Measurements from ENCODE around the gene MXI1.
"Not testable (repeated sequence)": the region's sequence is repeated elsewhere in the genome, so short reads cannot be mapped to it uniquely, and the experiment has no call there.

Gene MXI1

DNA sequence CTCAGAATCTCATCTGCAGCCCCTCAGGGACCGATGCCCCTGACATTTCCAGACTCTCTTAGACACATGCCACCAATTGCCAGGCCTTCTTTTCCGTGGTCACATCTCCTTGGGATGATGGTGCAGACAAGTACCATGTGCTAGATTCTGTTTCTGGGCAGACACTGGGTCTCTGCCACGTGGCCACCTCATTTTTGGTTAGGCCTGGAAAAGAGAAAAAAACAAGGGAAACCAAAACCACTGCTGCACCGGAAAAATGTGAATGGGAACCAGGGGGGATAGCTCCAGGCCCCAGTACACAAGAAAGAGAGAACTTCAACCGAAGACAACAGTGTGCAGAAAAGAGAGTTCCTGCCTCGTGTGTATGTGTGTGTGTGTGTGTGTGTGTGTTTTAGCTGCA lies 23.0 kb upstream of the MXI1 start:
- DNase-seq: no peak

DNA sequence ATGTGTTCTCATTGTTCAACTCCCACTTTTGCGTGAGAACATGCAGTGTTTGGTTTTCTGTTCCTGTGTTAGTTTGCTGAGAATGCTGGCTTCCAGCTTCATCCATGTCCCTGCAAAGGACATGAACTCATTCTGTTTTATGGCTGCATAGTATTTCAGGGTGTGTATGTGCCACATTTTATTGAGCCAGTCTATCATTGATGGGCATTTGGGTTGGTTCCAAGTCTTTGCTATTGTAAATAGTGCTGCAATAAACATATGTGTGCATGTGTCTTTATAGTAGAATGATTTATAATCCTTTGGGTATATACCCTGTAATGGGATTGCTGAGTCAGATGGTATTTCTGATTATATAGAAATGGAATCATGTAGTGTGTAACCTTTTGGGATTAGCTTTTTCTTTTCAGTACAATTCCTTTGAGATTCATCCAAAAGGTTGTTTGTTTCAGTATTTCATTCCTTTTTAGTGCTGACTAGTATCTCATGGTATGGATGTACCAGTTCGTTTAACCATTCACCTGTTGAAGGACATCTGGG lies 21.7 kb upstream of the MXI1 start:
- DNase-seq: not testable (repeated sequence)

DNA sequence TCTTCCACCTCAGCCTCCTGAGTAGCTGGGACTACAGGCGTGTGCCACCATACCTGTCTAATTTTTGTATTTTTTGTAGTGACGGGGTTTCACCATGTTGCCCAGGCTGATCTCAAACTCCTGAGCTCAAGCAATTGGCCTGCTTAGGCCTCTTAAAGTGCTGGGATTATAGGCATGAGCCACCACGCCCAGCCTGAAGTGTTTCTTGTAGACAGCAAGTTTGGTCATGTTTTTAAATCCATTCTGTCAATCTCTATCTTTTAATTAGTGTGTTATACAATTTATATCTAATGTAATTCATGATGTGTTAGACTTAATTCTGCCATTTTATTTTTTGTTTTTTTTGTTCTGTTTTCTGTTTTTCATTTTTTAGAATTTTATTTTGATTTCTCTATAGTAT lies 17.2 kb upstream of the MXI1 start:
- DNase-seq: no peak

DNA sequence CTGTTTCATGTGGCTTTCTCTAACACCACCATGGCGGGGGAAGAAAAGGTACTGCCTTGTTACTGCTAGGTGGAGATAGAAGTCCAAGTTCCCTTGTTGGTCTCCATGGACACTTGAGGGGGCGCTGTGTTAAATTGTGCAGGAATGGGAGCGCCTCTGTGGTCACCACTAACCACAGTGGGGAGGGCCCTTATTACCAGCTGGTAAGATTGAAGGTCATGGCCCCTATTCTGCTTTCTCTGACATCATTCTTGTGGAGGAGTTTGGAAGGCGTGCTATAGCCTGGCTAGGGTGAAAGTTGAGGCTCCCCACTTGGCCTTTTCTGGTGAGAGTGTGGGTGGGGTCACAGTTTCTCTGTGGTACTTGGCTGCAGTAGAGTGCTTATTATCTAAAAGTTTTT lies 14.9 kb upstream of the MXI1 start:
- no peak for DNase-seq

DNA sequence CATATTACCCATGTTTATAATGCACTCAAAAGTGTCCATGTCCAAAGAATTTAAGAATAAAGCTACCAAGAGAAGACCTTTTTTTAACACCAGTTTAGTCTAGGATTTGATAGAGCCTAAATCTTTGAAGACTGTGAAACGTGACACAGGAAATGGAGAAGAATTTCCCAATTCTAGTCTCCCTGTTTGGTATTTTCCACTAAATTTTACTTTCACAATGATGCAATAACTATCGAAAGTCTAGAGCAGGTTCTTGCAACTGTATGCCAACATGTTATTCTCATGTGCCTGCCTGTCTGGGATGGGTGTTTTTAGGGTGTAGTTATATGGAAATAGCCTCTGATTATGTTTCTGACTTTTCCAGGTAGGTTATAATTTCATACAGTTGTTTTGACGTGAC lies 6.9 kb upstream of the MXI1 start:
- no peak for DNase-seq

DNA sequence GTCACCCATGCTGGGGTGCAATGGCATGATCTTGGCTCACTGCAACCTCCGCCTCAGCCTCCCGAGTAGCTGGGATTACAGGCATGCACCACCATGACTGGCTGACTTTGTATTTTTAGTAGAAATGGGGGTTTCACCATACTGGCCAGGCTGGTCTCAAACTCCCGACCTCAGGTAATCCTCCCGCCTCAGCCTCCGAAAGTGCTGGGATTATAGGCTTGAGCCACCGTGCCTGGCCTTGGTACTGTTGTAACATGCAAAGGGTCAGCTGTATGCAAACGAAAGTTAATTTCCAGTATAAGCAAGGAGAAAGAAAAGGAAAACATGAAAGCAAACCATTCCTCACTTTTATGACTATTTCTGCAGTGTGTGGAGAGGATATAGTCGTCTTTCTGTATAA lies 6.4 kb upstream of the MXI1 start:
- DNase-seq: not testable (repeated sequence)

DNA sequence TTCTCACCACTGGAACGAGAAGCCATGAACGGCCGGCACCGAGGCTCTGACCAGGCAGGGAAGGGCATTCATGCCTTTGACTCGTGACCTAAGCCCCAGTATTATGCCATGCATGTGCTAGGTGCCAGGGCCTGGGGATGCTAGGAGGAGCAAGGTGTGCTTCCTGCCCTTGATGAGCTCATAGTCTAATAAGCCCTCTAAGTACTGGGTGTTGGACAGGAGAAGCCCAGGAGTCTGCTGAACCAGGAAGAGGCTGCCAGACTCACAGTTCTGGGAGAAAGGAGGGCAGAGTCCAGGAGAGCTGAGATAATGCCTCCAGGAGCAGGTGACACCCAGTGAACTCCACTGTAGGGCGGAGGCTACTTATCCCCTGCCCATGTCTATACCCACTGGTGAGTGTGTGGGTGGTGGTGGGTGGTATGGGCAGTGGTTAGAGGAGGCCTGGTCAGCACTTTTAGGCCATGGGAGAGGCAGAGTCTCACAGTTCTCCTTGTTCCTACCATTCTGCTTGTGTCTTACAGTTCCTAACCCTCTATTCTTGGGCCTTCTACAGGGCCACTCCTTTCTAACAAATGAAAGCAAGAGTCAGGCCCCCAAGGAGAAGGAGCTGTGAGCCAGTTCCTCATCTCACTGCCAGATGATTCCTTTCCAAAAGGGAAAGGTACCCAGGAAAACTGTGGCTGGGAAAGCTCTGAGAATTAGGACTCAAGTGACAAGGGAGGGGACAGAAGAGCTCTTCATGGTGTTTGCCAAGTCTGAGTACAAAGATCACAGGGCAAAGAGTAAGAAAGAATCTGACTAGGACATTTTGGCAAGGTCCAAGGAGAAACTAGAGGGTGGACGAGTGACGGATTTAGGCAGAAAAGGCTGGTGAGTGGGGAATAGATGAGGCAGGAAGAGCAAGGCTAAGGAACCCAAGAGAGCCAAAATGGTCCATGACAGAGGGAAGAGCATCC lies 3.6 kb upstream of the MXI1 start:
- DNase-seq: no peak

DNA sequence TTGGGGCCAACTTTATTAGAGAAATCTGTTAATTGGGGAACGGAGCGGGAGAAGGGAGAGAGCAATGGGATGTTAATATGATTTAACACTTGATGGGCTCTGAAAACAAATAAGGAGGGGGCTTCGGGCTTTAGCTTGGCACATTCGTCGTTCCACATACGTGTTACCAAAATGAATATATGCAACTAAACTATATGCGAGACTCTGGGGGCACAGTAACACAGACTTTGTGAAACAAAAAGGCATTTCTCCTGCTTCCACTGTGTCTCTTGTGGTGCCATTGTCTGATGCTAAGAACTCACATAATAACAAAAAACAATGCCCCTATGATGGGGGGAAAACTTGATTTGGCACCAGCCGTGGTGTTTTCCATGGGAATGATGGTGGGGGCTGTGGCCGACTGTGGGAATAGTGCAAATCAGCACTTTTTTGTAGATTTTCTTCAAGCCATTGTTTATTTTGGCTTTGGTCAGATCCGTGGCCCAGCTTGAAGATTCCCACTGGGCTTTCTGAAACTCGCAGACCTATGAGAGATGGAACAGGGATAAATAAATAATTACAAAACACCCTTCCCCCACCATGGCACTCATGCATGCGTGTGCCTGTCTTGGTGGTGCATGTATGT lies 2.2 kb upstream of the MXI1 start:
- DNase-seq: no peak

DNA sequence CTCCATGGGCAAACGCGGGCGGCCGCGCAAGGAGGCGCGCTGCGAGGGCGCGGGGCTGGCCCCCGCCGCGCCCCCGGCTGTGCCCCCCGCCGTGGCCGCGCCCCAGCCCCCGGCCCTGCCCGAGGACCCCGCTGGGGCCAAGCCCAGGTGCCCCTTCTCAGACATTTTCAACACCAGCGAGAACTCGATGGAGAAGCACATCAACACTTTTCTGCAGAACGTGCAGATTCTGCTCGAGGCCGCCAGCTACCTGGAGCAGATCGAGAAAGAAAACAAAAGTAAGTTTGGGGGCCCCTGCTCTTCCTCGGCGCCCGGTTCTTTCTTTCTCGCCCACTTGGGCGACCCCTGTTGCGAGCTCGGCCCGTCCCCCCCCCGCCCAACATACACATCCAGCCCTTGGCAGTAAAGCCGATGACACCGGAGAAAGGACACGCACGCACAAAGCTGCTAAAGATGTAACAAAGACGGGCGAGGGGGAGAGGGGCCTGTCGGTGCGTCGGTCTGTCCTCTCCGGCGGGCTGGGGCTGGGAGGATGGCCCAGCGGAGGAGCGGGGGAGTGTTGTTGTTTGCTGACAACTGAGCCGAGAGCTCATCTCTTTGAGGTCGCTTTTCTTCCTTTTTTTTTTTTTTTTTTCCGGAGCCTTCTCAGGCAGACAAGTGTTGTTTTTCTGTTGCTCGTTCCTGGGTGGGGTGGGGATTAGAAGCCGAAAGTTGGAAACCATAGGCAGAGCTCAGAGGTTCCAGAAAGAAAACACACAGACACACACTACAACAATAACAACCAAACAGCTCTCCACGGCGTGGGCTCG lies 604 bp downstream of the MXI1 start:
- DNase-seq: peak; percentile 16

DNA sequence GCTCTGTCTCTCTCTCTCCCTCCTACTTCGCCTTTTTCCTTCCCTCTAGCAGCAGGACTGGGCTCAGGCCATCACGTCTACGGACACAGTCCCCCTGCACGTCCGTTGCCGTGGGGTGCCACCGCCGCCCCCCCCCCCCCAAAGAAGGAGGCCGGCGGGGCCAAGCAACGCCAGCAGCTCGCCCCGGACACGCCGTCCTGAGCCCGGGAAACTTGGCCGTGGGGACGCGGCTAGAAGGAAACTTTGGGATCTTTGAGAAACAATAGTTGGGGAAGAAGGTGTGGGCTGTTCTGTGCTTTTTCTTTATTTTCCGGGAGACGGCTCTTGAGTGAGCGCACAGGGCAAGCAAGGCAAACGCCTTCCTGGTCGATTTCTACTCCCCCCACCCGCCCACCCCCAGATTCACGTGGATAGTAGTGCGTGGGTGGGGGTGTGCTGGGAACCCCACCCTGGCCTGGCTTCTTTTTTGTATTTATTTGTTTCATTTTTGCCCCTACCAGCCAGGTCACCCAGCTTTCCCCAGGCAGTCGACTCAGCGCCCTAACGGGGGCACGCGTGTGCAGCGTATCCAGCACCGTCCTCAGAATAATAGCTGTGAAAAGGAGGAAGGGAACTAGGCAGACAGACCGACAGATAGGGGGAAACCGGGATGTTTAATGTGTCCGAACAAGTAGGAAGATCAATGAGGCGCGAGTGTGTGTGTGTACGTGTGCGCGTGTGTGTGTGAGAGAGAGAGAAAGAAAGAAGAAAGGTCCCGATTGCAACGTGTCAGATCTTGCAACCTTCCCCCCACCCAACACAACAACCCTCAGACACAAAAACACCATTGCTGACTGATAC lies 1.4 kb downstream of the MXI1 start:
- DNase-seq: peak; percentile 44

DNA sequence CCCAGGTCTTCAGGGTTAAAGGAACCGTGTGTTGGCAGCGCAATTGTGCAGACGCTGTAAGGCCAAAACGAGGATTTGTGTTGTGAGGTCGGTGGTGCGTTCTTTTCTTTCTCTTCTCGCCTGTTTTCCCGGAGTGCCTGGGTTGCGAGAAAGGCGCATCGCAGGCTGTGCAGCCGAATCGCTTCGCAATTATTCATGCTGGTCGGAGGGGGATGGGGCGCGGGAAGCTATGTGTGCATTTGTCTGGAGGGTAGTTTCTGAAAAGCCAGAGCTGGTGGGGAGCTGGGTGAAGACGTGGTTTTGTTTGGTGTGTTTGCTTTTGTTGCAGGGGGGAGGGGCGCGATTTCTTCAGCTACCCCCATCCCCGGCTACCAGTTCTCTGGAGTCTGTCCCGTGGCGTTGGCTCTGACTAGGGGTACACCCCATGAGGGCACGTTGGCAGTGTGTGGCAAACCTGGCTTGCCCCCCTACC lies 2.1 kb downstream of the MXI1 start:
- peak; percentile 86 for DNase-seq

DNA sequence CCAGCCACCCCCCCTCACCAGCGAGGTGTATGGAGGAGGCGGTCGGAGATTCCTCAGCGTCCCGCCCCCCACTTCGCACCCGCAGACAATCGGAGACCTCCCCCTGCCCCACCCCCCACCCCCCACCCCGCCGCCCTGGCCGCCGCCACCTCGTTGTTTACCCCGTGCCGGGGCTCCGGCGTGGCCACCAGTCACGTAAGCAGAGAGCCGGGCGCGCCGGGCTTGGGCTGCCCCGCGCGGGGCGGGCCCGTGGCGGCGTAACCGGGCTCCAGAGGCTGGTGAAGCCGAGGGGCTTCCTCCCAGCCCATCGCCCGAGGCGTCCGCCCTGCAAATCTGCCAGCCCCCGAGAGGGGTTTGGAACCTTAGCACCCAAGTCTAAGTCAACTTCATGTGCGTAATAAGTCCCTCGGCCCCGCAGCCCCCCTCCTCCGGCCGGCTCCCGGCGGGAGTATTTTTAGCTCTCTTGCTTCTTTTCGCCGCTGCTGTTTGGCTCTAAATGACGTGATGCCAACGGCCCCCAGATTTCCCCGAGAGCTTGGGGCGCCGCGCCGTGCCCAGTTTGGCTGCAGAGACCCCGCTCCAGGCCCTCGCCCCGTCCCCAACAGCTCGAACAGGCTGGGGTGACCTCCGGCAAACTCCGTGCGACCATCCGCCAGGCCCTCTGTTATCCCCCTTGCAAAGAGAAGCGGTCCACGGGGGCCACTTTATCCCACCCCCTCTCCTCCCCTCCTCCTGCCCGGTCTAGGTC lies 2.7 kb downstream of the MXI1 start:
- DNase-seq: peak; percentile 51

DNA sequence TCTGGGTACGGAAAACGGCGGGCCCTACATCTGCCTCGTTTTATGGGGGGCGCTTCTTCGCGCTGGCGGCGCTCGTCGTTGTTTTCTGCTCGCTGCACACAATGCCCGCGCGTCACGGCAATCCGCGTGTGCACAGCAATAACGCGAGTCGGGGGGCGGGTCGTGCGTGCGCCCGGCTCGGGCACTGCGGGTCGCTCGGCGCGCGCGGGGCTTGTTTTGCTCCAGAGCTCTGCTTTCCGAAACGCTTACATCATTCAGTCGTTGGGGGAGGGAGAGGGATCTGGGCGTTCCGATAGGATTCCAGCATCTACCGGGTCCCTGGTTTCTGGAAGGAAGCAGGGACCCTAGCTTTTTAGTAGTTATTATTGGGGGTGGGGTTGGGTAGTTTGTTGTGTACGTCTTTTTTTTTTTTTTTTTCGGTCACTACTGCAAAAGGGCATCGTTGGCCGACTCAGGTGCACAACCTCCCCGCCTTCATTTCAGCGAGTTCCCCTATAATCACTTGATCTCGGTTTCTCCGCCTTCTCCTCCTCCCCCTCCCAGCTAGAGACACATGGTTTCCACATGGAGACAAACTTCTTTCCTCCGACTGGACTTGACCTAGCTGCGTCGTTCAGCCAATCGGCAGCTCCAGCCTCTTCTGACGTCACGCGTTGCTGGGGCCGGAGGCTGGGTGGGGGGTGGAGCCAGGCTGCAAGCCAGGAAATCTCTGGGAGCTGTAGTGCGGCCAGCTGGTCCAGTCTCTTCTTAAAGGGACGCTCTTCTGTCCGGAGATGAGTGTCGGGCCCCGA lies 3.5 kb downstream of the MXI1 start:
- DNase-seq: peak; percentile 99

DNA sequence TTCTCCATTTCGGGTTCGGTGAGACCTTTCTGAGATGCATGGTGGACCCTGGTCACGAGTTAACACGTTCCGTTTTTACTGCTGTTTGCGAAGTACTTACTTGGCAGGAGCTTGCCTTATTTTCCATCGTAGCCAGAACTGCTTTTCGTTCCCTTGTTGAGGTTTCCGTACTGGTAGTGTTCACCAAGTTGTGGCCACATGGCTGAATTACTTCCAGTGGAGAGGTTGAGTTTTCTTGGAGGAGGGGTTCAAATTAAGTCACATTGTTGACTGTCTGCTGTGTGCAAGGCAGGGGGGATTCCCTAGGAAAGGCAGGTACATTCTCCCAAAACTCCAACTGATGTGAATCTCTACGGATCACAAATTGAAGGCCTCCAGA lies 4.0 kb downstream of the MXI1 start:
- DNase-seq: no peak

DNA sequence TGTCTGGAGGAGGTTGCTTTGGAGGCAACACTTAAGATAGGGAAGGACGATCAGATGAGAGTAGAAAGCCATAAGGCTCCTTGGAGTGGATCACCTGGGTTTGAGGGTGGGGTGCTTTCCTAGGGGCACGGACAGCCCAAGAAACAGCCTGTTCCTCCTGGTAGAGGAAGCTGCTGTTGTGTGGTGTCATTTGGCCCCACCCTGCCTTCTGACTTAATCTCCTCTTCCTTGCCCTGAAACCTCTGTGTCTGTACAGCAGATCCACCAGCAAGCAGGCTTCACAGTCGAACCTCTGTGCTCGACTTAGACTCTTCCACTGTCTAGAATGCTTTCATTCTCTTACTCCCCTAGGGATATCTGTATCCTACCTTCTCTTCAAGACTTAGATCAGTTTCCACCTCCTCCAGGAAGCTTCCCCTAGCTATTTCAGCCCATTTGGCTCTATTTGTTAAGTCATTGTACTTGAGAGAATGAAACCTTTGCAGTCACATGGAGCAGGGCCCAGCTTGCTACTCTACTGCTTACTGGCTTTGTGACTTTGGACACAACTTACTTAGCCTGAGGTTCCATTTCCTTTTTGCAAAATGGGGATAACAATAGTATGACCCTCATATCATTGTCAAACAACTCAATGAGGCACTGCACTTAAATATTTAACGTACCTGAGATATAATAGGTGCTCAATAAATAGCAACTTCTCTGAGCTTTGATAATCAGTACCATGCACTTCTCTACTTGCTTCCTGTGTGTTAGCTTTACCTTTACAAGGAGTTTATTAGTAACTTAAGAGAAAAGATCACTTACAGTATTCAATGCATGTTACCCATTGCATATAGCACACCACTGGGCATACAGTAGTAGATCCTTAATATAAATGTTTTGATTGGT lies 5.0 kb downstream of the MXI1 start:
- no peak for DNase-seq

DNA sequence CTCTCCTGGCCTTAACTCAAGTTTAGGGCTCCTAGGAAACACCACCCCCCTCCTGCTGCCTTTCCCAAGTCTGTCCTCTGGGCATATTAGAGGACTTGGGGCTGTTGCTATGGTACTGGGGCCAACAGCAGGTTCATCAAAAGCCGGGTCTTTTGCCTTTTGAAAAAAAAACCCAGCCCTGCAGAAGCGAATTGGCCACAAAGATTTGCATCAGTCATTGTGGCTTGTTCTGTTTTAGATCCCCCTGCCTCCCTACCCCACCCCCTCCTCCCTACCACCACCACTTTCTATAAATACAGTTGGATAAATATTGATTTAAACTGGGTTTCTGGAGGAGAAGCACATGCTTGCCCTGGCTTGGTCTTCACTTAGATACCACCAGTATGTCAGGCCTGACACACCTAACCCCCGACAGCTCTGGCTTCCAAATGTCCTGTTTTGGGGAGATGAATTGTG lies 7.0 kb downstream of the MXI1 start:
- peak; percentile 60 for DNase-seq

DNA sequence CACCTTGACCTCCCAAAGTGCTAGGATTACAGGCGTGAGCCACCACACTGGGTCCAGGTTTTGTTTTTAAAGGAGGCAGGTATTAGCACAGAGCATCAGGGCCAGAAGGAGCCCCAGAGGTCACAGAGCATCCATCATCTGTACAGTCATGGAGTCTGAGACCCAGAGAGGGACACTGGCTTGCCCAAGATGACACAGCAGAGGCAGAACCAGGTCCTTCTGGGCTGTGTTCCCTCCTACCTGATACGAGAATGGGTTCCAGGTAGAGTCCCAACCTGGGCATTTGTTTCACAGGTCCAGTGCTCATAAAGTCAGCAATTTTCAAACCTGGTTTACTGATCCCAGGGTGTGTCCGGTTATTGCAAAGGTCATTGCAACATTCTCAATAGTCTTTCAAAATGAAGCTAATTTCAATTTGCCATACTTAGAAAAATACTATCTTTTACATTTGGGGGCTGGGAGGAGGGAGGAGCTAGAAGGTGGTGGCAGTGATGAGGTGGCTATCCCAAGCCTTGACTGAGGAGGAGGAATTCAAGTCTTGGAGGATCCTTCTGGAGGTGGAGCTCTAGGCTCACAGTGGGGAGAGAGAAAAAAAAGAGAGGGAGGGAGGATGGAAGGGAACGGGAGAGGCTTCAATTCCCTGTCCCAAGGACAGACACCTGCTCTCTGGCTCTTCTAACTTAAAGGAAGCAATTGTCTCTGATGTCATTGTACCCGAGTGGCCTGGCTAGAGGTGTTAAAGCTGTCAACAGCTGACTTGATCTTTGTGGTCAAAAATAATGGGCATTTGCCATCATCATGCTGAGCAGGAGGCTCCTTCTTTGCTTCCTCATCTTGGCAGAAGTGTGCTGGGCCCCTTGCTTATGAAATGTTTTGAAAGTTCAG lies 8.1 kb downstream of the MXI1 start:
- no peak for DNase-seq

DNA sequence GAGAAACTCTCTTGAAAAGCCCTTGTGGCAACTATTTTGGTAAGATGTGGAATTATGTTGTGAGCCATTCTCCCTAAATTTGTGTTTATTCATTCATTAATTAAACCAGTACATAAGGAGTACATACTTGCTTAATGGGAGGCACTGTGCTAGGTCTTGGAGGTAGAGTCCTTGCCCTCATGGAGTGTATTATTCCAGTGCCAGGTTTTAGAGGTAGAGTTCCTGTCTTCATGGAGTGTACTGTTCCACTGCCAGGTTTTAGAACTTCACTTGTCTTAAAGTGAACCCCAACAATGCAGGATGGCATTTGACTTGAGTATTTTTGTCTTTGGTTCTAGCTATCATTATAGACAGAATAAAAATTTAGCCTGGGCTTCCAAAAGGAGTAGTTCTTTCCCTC lies 8.8 kb downstream of the MXI1 start:
- no peak for DNase-seq
